Neural progenitor cell (in vitro differentiated cells): ENCODE data around the gene UTRN. TPM values are rescaled to one million over a fixed set of nuclear protein-coding genes. Genes with fewer than 3 reads are reported as not detected.

Experiments used
- DNase-seq: peaks from one replicate; pipeline ENCODE4 v3.0.0-alpha.2; 2016; ENCODE audit warnings: low spot score
- H2AFZ ChIP-seq: fragments of 200-600 bp; sonication (generic); replicated peaks from 2 replicates; pipeline ENCODE4 v1.6.1; 2016; ENCODE audit warnings: antibody characterized with exemption
- H3F3A ChIP-seq: fragments of 200-600 bp; sonication (generic); 2 replicates; pipeline ENCODE4 v1.6.1; 2016; ENCODE audit warnings: antibody characterized with exemption, low read depth
- H3K27ac ChIP-seq: fragments of 200-600 bp; sonication (generic); 2 replicates; pipeline ENCODE4 v1.5.1; 2016; ENCODE audit warnings: mild to moderate bottlenecking
- H3K27me3 ChIP-seq: fragments of 200-600 bp; sonication (generic); 2 replicates; pipeline ENCODE4 v1.6.1; 2016; ENCODE audit warnings: mild to moderate bottlenecking, moderate library complexity
- H3K36me3 ChIP-seq: fragments of 200-600 bp; sonication (generic); 2 replicates; pipeline ENCODE4 v1.5.1; 2016
- H3K4me1 ChIP-seq: fragments of 200-600 bp; sonication (generic); 2 replicates; pipeline ENCODE4 v1.6.1; 2016; ENCODE audit warnings: mixed run types
- H3K4me2 ChIP-seq: fragments of 200-600 bp; sonication (generic); 2 replicates; pipeline ENCODE4 v1.6.1; 2016
- H3K4me3 ChIP-seq: fragments of 200-600 bp; sonication (generic); 2 replicates; pipeline ENCODE4 v1.5.1; 2016
- H3K79me2 ChIP-seq: fragments of 200-600 bp; sonication (generic); 2 replicates; pipeline ENCODE4 v1.6.1; 2016; ENCODE audit warnings: low read depth
- H3K9ac ChIP-seq: fragments of 200-600 bp; sonication (generic); 2 replicates; pipeline ENCODE4 v1.6.1; 2016
- H3K9me3 ChIP-seq: fragments of 200-600 bp; sonication (generic); 2 replicates; pipeline ENCODE4 v1.5.1; 2016; ENCODE audit warnings: low read depth
- H4K20me1 ChIP-seq: fragments of 200-600 bp; sonication (generic); 2 replicates; pipeline ENCODE4 v1.6.1; 2016; ENCODE audit warnings: low read depth
- H3K27ac Mint-ChIP-seq: 3 replicates; pipeline ENCODE4 v1.8.0; 2021; ENCODE audit warnings: mixed read lengths
- H3K27me3 Mint-ChIP-seq: 2 replicates; pipeline ENCODE4 v1.8.0; 2022; ENCODE audit warnings: low read depth, mild to moderate bottlenecking, inconsistent platforms, moderate library complexity, mixed read lengths; ENCODE audit not compliant: insufficient read depth
- H3K36me3 Mint-ChIP-seq: 3 replicates; pipeline ENCODE4 v1.8.0; 2021; ENCODE audit warnings: mixed read lengths
- H3K4me1 Mint-ChIP-seq: 3 replicates; pipeline ENCODE4 v1.8.0; 2021; ENCODE audit warnings: mixed read lengths
- H3K4me3 Mint-ChIP-seq: 3 replicates; pipeline ENCODE4 v1.8.0; 2021; ENCODE audit warnings: mild to moderate bottlenecking, moderate library complexity, mixed read lengths
- H3K9me3 Mint-ChIP-seq: 3 replicates; pipeline ENCODE4 v1.8.0; 2020; ENCODE audit warnings: mixed read lengths
- EZH2 ChIP-seq: fragments of 200-600 bp; sonication (generic); IDR thresholded peaks from 2 replicates; pipeline ENCODE4 v1.6.1; 2017; ENCODE audit warnings: antibody characterized with exemption, mild to moderate bottlenecking, moderate library complexity
- EZH2phosphoT487 ChIP-seq: fragments of 200-600 bp; sonication (generic); IDR thresholded peaks from 2 replicates; pipeline ENCODE4 v1.6.1; 2017; ENCODE audit warnings: antibody characterized with exemption
- total RNA-seq: library from RNA; depleted of rRNA; stranded (reverse); fragments of >200 nt; gene quantifications from 2 replicates; pipeline ENCODE4 v1.2.3, GENCODE V29; 2015; ENCODE audit warnings: low replicate concordance
- TF ChIP-seq, protein P1 (sequence below): fragments of 200-600 bp; sonication (generic); IDR thresholded peaks from 2 replicates; pipeline ENCODE4 v1.5.1; 2017; ENCODE audit warnings: antibody characterized with exemption, mild to moderate bottlenecking

Gene UTRN
- total RNA-seq, 1 donor from 2014 or later: 44.3 TPM

DNA sequence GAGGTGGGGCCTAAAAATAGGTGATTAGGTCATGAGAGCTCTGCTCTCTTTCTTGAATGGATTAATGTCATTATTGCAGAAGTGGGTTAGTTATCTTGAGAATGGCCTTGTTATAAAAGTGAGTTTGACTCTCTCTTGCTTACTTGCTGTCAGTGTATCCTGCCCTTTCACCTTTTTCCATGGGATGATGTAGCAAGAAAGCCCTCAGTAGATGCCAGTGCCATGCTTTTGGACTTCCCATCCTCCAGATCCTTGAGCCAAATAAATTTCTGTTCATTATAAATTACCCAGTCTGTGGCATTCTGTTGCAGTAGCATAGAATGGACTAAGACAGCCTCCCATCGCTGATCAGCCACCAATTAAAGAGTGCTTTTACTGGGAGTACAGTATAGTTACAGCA is 40.1 kb downstream of the UTRN start:
- H3K4me2 ChIP-seq: no peak overlapping the region

DNA sequence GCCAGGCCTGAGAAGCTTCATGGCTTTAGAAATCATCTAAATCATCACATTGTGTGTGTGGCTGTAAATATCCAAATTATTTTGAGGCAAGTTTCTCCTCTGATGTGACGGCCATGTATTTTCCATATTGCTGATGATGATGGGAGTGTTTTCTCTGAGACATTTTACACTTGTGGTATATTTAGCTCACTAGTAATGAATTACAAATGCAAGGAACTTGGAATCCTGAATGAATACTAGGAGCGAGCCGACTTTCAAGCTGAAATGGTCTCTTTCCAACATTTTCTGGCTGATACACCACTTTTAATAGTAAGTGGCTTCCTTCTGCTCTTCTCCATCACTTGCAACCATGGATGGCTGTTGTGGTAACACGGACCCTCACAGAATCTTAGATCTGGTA is 41.3 kb downstream of the UTRN start:
- Mint-ChIP-seq H3K27ac (no peak overlapping the region), H3K4me1 (peaks cover 24% of the 10 kb centered on the region), H3K27me3 (peaks cover 3% of the 10 kb centered on the region), H3K4me3 (no peak overlapping the region), H3K9me3 (peaks cover 9% of the 10 kb centered on the region), H3K36me3 (peaks cover 7% of the 10 kb centered on the region)
- H3K4me3 ChIP-seq: no peak overlapping the region
- no peaks in the 10 kb centered on the region for H3K9me3 ChIP-seq
- H3K4me1 ChIP-seq: peaks cover 8% of the 10 kb centered on the region
- H3F3A ChIP-seq: peaks cover 8% of the 10 kb centered on the region
- H3K36me3 ChIP-seq: no peaks in the 10 kb centered on the region
- H3K27ac ChIP-seq: no peak overlapping the region
- no peak overlapping the region for H3K9ac ChIP-seq
- H2AFZ ChIP-seq: no peak overlapping the region
- TF ChIP-seq, protein P1, sequence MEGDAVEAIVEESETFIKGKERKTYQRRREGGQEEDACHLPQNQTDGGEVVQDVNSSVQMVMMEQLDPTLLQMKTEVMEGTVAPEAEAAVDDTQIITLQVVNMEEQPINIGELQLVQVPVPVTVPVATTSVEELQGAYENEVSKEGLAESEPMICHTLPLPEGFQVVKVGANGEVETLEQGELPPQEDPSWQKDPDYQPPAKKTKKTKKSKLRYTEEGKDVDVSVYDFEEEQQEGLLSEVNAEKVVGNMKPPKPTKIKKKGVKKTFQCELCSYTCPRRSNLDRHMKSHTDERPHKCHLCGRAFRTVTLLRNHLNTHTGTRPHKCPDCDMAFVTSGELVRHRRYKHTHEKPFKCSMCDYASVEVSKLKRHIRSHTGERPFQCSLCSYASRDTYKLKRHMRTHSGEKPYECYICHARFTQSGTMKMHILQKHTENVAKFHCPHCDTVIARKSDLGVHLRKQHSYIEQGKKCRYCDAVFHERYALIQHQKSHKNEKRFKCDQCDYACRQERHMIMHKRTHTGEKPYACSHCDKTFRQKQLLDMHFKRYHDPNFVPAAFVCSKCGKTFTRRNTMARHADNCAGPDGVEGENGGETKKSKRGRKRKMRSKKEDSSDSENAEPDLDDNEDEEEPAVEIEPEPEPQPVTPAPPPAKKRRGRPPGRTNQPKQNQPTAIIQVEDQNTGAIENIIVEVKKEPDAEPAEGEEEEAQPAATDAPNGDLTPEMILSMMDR: no peak
- no peak for TF ChIP-seq EZH2
- TF ChIP-seq EZH2phosphoT487: no peak
- no peak for DNase-seq
- no peaks in the 10 kb centered on the region for H3K27me3 ChIP-seq
- H4K20me1 ChIP-seq: peaks cover 18% of the 10 kb centered on the region
- H3K79me2 ChIP-seq: peaks cover 5% of the 10 kb centered on the region
- H3K4me2 ChIP-seq: no peak overlapping the region

More for the DNA sequence above, 40.1 kb downstream of the UTRN start:
- no peaks in the 10 kb centered on the region for H3K36me3 ChIP-seq
- no peak overlapping the region for H3K4me3 Mint-ChIP-seq
- no peak overlapping the region for H2AFZ ChIP-seq
- peaks cover 9% of the 10 kb centered on the region for H3K36me3 Mint-ChIP-seq
- no peaks in the 10 kb centered on the region for H3K27me3 ChIP-seq
- H3K27ac Mint-ChIP-seq: no peak overlapping the region
- H3K9me3 ChIP-seq: no peaks in the 10 kb centered on the region
- H4K20me1 ChIP-seq: peaks cover 18% of the 10 kb centered on the region
- no peak overlapping the region for H3K9ac ChIP-seq
- no peak overlapping the region for H3K4me3 ChIP-seq
- peaks cover 5% of the 10 kb centered on the region for H3K79me2 ChIP-seq
- H3F3A ChIP-seq: peaks cover 8% of the 10 kb centered on the region
- peaks cover 9% of the 10 kb centered on the region for H3K9me3 Mint-ChIP-seq
- no peak for DNase-seq
- H3K4me1 Mint-ChIP-seq: peaks cover 34% of the 10 kb centered on the region
- peaks cover 10% of the 10 kb centered on the region for H3K4me1 ChIP-seq
- no peak overlapping the region for H3K27ac ChIP-seq
- TF ChIP-seq, protein P1: no peak
- TF ChIP-seq EZH2 (no peak), EZH2phosphoT487 (no peak)
- peaks cover 3% of the 10 kb centered on the region for H3K27me3 Mint-ChIP-seq

DNA sequence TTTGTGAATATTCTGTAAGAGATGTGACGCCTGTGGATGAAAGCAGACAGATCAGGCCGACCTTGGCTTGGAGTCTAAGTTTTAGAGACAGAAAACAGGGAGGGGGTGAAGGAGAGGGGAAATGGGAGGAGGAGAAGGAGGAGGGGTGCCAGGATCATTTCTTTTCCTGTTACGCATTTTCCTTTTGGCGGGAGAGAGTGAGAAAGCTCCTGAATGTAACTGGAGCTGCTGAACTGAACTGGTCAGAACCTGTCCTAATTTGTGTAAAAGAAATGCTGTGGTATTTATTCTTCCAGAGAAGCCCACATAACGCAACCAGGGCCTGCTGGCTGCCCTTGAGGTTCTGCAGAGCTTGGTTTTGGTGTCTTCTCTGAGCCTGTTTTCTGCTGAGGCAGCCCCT is 41.9 kb downstream of the UTRN start:
- Mint-ChIP-seq H3K9me3 (peaks cover 9% of the 10 kb centered on the region), H3K36me3 (peaks cover 9% of the 10 kb centered on the region), H3K27me3 (peaks cover 3% of the 10 kb centered on the region), H3K4me1 (peaks cover 24% of the 10 kb centered on the region), H3K4me3 (no peak overlapping the region), H3K27ac (no peak overlapping the region)
- TF ChIP-seq, protein P1: no peak
- no peak for TF ChIP-seq EZH2
- no peak for TF ChIP-seq EZH2phosphoT487
- Histone ChIP-seq H3K27me3 (no peaks in the 10 kb centered on the region), H3K4me3 (no peak overlapping the region), H4K20me1 (peaks cover 13% of the 10 kb centered on the region), H3K4me2 (no peak overlapping the region), H3K9ac (no peak overlapping the region), H3K9me3 (no peaks in the 10 kb centered on the region), H3F3A (peaks cover 4% of the 10 kb centered on the region), H3K36me3 (no peaks in the 10 kb centered on the region), H3K79me2 (peaks cover 7% of the 10 kb centered on the region), H2AFZ (no peak overlapping the region), H3K4me1 (peaks cover 8% of the 10 kb centered on the region), H3K27ac (no peak overlapping the region)
- no peak for DNase-seq
